ENCODE results near the gene HSPA1B. TPM values are rescaled to one million over a fixed set of nuclear protein-coding genes. Genes with fewer than 3 reads are reported as not detected.
A peak's percentile ranks its signal among the peaks of the same experiment; 100 is the strongest.
"Not testable (repeated sequence)": the region's sequence is repeated elsewhere in the genome, so short reads cannot be mapped to it uniquely, and the experiment has no call there.

The HSPA1B gene
- polyA plus RNA-seq, 10 donors = 34.3 to 226 (median 55.8) TPM

DNA sequence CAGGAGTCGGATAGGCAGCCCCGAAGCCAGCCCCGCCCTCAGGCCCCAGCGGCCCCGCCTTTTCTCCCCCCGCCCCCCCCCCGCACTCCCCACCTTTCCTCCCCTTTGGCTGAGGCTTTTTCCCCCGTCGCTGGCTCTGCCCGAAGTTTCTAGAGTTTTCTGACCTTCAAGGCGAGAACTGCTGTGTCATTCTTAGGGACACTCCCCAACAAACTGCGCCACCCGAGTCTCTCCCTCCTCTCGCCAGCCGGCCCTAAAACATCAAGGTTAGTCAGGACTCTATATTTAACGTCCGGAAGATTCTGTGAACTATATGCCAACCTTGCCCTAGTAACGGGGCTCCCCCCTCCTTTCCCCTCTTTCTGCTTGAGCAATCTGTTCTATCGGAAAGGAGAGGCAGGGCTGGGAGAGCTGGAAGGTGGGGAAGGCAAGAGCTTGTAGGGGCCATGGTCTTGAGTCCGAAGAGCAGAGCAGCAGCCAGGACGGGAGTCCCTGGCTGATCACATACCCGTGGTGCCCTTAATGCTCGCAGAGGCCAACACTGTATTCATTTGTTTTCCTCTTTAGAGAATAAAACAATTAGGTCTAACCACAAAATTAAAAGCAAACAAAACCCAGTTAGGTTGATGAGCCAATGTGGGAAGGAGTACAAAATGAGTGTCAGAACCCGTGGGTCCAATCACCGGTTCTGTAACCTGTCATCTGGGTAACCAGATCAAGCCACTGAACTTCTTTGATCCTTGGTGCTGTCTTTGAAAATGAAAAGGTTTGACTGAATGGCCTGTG, 5.3 kb upstream of the HSPA1B start:
- peak; percentile 72 to 87 (median 80) for DNase-seq

DNA sequence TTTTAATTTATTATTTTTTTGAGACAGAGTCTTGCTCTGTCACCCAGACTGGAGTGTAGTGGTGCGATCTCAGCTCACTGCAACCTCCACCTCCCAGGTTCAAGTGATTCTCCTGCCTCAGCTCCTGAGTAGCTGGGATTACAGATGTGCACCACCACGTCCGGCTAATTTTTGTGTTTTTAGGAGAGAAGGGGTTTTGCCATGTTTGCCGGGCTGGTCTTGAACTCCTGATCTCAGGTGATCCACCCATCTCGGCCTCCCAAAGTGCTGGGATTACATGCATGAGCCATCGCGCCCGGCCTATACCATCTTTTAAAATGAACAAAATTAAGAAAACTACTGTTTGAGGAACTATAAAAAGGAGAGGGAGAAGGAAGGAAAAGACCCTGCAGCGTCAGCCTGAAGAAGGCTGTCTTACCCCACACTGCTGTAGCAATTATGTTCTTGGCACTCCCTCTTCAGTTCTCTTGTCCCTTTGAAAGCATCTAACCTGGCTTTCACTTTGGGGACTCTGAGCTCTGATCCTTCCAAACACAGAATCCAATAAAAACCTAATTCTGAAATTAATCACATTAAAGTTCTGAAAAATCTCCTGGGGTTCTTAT, 3.8 kb upstream of the HSPA1B start:
- not testable (repeated sequence) for DNase-seq

DNA sequence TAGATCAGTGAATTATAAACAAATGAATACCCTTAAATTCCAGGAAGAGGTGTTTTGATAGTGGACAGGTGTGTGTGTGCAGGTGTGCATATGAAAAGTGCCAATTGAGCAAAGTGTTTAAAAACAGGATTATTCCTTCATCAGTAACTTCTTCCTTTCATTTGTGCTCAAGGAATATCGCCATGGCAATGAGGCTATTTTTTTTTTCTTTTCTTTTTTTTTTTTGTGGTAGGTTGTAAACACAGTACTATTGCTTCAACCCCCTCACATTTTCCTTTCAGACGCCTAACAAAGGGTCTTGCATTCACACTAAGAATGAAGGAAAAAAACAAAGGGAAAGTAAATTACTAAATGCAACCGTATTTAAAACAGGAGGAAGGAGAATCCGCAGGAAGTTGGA, 2.0 kb upstream of the HSPA1B start:
- no peak for DNase-seq

DNA sequence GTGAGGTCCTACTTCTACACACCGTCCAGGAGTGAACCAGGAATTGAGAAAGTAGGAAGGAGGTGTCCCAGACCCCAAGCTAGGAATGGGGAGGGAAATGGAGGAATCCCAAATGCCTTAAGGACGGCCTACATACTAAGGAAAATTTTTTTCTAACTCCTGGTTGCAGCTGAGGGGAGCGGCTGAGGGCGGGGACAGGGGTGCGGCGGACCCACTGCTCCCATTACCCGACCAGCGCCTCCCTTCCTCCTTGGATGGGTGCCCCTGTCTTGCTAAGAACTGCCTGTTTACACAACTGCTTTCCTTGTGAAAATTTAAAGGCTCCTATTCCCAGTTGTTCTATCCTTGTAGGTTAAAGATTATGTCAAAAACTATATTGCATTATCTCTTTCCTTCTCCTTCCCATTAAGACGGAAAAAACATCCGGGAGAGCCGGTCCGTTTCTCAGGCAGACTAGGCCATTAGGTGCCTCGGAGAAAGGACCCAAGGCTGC, 699 bp upstream of the HSPA1B start:
- peak; percentile 87 to 97 (median 93) for DNase-seq

GRCh38 chr6:31829633-31830283, 2.2 kb downstream of the HSPA1B start:
- DNase-seq = peak; percentile 57 to 84 (median 59)

DNA sequence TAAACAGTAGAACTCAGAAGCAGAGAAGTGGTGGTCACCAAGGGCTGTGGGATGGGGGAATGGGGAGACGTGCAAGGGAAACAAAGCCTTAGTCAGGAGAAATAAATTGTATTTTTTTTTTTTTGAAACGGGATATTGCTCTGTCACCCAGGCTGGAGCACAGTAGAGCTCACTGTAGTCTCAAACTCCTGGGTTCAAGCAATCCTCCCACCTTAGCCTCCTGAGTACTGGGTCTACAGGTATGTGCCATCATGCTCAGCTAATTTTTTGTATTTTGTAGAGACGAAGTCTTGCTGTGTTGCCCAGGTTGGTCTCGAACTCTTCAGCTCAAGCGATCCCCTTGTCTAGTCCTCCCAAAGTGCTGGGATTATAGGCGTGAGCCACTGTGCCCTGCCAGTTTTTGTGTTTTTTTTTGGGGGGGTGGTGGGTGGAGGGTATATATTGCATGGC, 3.4 kb downstream of the HSPA1B start:
- DNase-seq = no peak

GRCh38 chr6:31831350-31832215, 4.0 kb downstream of the HSPA1B start:
- DNase-seq = no peak

- DNase-seq = peak; percentile 87 to 96 (median 96)
Measured at GRCh38 chr6:31834367-31835250, 7.1 kb downstream of the HSPA1B start.

DNA sequence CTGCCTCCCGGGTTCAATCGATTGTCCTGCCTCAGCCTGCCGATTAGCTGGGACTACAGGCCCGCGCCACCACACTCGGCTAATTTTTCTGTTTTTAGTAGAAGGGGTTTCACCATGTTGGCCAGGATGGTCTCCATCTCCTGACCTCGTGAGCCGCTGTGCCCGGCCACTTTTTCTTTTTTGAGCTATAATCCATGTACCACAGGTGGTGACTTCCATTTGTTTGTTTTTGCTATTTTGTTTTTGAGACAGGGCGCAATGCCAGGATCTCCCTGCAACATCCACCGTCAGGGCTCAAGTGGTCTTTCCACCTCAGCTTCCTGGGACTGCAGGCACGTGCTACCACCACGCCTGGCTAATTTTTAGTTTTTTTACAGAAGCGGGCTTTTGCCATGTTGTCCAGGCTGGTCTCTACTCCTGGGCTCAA, 8.5 kb downstream of the HSPA1B start:
- peak in 1 of 3 donors; percentile 44 for DNase-seq

GRCh38 chr6:31836474-31837368, 9.2 kb downstream of the HSPA1B start:
- peak in 1 of 3 donors; percentile 45 for DNase-seq

DNA sequence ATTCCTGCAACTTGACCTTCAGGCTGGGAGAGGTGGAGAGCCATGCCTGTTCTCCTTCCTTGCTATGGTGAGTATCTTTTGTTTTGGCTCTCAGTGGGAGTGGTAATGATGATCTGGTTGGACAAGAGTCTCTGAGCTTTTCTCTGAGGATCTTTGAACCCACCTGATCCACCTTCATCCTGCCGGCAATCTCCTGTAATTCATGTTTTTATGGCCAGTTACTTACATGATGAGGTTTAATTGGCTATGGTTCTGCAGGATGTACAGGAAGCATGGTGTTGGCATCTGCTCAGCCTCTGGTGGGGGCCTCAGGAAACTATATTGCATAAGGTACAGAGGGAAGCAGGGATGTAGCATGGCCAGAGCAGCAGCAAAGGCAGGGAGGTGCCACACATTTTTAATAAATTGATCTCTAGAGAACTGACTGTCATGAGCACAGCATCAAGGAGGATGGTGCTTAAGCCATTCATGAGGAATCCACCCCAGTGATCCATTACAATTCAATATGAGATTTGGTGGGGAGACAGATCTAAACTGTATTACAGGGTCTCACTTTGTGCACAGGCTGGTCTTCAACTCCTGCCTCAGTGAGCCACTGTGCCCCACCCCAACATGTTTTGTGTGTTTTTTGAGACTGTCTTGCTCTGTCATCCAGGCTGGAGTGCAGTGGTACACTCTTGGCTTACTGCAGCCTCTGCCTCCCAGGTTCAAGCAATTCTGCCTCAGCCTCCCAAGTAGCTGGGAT, 10.0 kb downstream of the HSPA1B start:
- no peak for DNase-seq

GRCh38 chr6:31838114-31838553, 10.6 kb downstream of the HSPA1B start:
- not testable (repeated sequence) for DNase-seq

GRCh38 chr6:31838968-31839367, 11.4 kb downstream of the HSPA1B start:
- no peak for DNase-seq

- DNase-seq = not testable (repeated sequence)
Measured at GRCh38 chr6:31839779-31840126, 12.2 kb downstream of the HSPA1B start.

DNA sequence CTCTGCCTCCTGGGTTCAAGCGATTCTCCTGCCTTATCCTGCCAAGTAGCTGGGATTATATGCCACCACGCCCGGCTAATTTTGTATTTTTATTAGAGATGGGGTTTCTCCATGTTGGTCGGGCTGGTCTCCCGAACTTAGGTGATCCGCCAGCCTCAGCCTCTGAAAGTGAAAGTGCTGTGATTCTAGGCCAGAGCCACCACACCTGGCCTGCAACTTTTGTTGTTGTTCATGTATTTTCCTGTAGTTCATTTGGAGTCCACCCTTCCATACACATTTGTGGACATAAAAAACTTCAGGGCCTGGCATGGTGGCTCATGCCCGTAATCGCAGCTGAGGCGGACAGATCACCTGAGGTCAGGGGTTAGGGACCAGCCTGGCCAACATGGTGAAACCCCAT, 14.5 kb downstream of the HSPA1B start:
- DNase-seq = no peak

GRCh38 chr6:31844507-31844906, 17.0 kb downstream of the HSPA1B start:
- DNase-seq = no peak

DNA sequence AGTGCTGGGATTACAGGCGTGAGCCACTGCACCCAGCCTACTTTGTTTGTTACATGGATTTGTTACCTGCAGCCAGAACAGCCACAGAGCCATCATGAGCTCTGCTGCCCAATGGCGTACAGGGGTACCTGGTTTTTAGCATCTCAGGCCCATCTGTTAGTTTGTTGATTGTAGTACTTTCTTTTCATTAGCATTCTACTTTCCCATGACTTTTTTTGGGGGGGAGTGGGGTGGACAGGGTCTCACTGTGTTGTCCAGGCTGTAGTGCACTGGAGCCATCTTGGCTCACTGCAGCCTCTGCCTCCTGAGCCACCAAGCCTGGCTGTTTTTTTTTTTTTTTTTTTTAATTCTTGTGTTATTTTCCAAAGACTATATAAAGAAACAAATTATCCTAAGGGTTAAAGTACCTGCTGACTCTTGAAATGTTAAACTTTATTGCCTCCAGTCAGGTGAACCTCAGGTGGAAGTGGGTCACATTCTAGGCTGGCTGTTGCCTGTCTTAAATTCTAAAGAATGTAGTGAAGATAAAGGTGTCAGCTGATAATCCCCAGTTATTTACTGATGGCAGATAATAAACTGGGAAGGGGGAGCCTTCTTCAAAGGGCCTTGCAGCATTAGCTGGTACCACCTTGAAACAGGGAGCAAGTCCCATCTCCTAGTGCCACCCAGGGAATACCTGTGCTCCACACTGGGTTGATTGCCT, 19.9 kb downstream of the HSPA1B start:
- DNase-seq = no peak

Measured in muscle of back (tissue), 11 donors.